ENCODE results near the gene RAB34. TPM values are rescaled to one million over a fixed set of nuclear protein-coding genes. Genes with fewer than 3 reads are reported as not detected.

RAB34 gene
- total RNA-seq, 4 donors from 2014 or later: 27.6 to 98.0 (median 65.1) TPM

DNA sequence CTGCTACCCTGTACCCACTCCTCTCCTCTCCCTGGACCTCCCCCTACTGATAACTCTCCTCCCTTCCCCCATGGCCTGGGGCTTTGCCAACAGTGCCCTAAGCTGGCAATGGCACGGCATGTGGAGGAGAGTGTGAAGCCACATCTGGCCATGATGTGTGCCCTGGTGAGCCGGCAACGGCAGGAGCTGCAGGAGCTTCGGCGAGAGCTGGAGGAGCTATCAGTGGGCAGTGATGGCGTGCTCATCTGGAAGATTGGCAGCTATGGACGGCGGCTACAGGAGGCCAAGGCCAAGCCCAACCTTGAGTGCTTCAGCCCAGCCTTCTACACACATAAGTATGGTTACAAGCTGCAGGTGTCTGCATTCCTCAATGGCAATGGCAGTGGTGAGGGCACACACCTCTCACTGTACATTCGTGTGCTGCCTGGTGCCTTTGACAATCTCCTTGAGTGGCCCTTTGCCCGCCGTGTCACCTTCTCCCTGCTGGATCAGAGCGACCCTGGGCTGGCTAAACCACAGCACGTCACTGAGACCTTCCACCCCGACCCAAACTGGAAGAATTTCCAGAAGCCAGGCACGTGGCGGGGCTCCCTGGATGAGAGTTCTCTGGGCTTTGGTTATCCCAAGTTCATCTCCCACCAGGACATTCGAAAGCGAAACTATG, 31.3 kb upstream of the RAB34 start:
- no peak for DNase-seq
- Histone ChIP-seq H3K27ac (peak overlapping the region in 3 of 4 donors; percentile 69 to 99 (median 94)), H3K4me3 (no peak overlapping the region), H3K9me3 (no peaks in the 10 kb centered on the region), H3K27me3 (no peaks in the 10 kb centered on the region), H3K4me1 (peaks cover 53 to 68% (median 58%) of the 10 kb centered on the region in 3 donors), H3K36me3 (peaks cover 7 to 35% (median 22%) of the 10 kb centered on the region in 3 donors)
- WGBS, 2 donors: 54 to 100% methylated on average over 1 to 8 of the region's 18 CpGs
- no peak for TF ChIP-seq POLR2A (IDR thresholded peaks at IDR 0.05)
- TF ChIP-seq, protein P1, sequence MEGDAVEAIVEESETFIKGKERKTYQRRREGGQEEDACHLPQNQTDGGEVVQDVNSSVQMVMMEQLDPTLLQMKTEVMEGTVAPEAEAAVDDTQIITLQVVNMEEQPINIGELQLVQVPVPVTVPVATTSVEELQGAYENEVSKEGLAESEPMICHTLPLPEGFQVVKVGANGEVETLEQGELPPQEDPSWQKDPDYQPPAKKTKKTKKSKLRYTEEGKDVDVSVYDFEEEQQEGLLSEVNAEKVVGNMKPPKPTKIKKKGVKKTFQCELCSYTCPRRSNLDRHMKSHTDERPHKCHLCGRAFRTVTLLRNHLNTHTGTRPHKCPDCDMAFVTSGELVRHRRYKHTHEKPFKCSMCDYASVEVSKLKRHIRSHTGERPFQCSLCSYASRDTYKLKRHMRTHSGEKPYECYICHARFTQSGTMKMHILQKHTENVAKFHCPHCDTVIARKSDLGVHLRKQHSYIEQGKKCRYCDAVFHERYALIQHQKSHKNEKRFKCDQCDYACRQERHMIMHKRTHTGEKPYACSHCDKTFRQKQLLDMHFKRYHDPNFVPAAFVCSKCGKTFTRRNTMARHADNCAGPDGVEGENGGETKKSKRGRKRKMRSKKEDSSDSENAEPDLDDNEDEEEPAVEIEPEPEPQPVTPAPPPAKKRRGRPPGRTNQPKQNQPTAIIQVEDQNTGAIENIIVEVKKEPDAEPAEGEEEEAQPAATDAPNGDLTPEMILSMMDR (IDR thresholded peaks at IDR 0.05): no peak
- intact Hi-C loops (cut with DNase I): no loop called here

DNA sequence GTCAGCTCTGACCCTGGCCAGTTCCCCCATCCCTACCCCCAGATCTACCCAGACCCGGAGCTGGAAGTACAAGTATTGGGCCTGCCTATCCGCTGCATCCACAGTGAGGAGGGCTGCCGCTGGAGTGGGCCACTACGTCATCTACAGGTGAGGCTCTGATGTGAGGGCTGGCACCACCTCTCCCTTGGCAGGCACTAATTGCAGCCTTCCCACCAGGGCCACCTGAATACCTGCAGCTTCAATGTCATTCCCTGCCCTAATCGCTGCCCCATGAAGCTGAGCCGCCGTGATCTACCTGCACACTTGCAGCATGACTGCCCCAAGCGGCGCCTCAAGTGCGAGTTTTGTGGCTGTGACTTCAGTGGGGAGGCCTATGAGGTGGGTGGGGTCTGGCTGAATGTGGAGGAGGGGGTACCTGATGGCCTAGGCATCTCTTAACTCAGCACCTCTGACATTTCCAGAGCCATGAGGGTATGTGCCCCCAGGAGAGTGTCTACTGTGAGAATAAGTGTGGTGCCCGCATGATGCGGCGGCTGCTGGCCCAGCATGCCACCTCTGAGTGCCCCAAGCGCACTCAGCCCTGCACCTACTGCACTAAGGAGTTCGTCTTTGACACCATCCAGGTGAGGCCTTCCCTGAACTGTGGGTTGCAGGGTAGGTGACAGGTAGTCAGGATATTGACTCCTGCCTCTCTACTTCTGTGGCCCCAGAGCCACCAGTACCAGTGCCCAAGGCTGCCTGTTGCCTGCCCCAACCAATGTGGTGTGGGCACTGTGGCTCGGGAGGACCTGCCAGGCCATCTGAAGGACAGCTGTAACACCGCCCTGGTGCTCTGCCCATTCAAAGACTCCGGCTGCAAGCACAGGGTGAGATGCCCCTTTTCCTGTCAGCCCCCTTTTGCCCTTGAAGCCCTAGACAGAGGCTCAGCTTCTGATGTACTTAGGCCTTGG, 30.4 kb upstream of the RAB34 start:
- 50 to 88% methylated on average over 6 to 8 of the region's 18 CpGs for WGBS, 2 donors
- no peak for TF ChIP-seq POLR2A (IDR thresholded peaks at IDR 0.05)
- TF ChIP-seq, protein P1 (IDR thresholded peaks at IDR 0.05): no peak

DNA sequence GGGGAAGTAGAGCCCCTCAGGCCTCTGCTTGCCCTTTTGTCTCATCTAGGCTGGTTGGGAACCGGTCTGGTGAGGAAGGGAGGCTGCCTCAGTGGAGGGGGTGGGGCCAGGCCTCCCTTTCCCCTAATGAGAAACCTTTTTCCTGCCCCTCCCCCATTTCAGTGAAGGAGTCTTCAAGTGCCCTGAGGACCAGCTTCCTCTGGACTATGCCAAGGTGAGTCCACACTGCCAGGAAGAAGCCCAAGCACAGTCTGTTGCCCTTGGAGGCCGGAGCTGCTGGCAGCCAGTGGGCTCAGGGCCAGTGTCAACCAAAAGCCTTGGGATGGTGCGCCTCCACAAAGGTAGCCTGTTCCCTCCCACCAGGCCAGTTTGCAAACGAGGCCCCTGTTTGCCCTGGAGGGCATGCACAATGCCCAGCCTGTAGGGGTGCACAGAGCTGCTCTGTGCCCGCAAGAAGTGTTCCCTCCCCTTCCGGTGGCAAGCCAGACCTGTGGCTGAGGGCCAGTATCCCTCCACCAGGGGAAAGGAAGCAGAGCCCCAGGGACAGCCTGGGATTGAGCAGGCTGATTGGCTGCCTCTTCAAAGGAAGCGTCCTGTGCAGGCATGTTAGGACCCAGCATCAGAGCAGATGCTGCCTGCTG, 29.5 kb upstream of the RAB34 start:
- H3K27ac ChIP-seq: peak overlapping the region; percentile 94 to 99 (median 98)
- peaks cover 7 to 30% (median 22%) of the 10 kb centered on the region in 3 donors for H3K36me3 ChIP-seq
- H3K27me3 ChIP-seq: no peaks in the 10 kb centered on the region
- TF ChIP-seq POLR2A (IDR thresholded peaks at IDR 0.05): peak in 1 of 4 donors; percentile 12
- TF ChIP-seq, protein P1 (IDR thresholded peaks at IDR 0.05): no peak
- no peak for DNase-seq
- WGBS, 2 donors: 43% methylated on average over 1 of the region's 7 CpGs; no CpG with 5 or more reads in 1 of the 2 donors
- H3K4me1 ChIP-seq: peaks cover 59 to 84% (median 66%) of the 10 kb centered on the region in 3 donors
- intact Hi-C loops (cut with DNase I): no loop called here
- H3K9me3 ChIP-seq: no peaks in the 10 kb centered on the region
- H3K4me3 ChIP-seq: peak overlapping the region in 3 of 4 donors; percentile 56 to 97 (median 70)

More for the DNA sequence above, 30.4 kb upstream of the RAB34 start:
- H3K27ac ChIP-seq: peak overlapping the region; percentile 94 to 99 (median 98)
- H3K4me1 ChIP-seq: peaks cover 57 to 75% (median 65%) of the 10 kb centered on the region in 3 donors
- peaks cover 7 to 35% (median 22%) of the 10 kb centered on the region in 3 donors for H3K36me3 ChIP-seq
- DNase-seq: no peak
- no peaks in the 10 kb centered on the region for H3K27me3 ChIP-seq
- intact Hi-C loops (cut with DNase I): no loop called here
- peak overlapping the region in 1 of 4 donors; percentile 97 for H3K4me3 ChIP-seq
- no peaks in the 10 kb centered on the region for H3K9me3 ChIP-seq

DNA sequence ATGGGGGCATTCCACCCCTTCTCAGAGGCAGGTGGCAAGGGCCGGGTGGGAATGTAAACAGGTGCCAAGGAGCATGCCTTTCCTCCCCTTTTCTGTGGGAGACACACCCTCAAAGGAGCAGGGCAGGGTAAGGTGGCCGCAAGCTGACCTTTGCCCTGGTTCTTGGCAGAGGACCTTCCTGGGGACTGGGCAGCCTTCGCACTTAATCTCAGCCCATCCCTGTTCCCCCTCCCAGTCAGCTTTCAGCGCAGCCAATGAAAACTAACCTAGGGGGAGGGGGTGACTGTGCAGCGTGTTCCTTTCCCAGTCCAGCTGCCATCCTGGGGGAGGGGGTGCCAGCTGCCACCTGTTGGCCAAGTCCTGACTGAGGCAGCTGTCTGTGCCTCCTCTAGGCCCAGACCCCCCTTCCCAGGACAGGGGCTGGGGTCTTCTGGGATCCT, 29.0 kb upstream of the RAB34 start:
- TF ChIP-seq POLR2A (IDR thresholded peaks at IDR 0.05): no peak
- TF ChIP-seq, protein P1 (IDR thresholded peaks at IDR 0.05): no peak
- no peaks in the 10 kb centered on the region for H3K27me3 ChIP-seq
- DNase-seq: no peak
- peak overlapping the region; percentile 56 to 97 (median 64) for H3K4me3 ChIP-seq
- H3K27ac ChIP-seq: peak overlapping the region; percentile 94 to 99 (median 98)
- 50% methylated on average over 1 of the region's 5 CpGs; no CpG with 5 or more reads in 1 of the 2 donors for WGBS, 2 donors
- H3K4me1 ChIP-seq: peaks cover 59 to 90% (median 66%) of the 10 kb centered on the region in 3 donors
- no peaks in the 10 kb centered on the region for H3K9me3 ChIP-seq
- intact Hi-C loops (cut with DNase I): no loop called here
- H3K36me3 ChIP-seq: peaks cover 7 to 27% (median 22%) of the 10 kb centered on the region in 3 donors

Data from esophagus squamous epithelium (tissue), 5 donors.